ENCODE data around the gene EIF2B2. TPM values are rescaled to one million over a fixed set of nuclear protein-coding genes. Genes with fewer than 3 reads are reported as not detected.

Gene EIF2B2
- total and polyA plus RNA-seq, 2 experiments from 2014 or later, result 39.2 to 40.5 TPM

GRCh38 chr14:74955229-74956026 lies 47.3 kb upstream of the EIF2B2 start, which contains the start of gene PGF:
TSS of gene PGF (minus strand) at chr14:74955597. CDS start at chr14:74955242, 355 bp downstream.
- Histone ChIP-seq H4K20me1 (replicated peaks; ENCODE audit: insufficient read depth) (no peaks in the 10 kb centered on the region), H3K79me2 (replicated peaks; ENCODE audit: insufficient read depth) (no peaks in the 10 kb centered on the region), H3K27ac (ENCODE audit: low read depth) (no peak within 1 kb of the TSS), H3K9me2 (ENCODE audit: insufficient read depth) (no peaks in the 10 kb centered on the region), H3K4me2 (peak within 1 kb of the TSS; percentile 95), H2AFZ (peak within 1 kb of the TSS; percentile 96), H3F3A (replicated peaks; ENCODE audit: low read depth) (no peaks in the 10 kb centered on the region; the same call in 1 of the 2 replicates), H3K4me3 (peak within 1 kb of the TSS; percentile 76), H3K27me3 (ENCODE audit: insufficient read depth) (peaks cover 12% of the 10 kb centered on the region; the same call in 1 of the 2 replicates), H3K36me3 (ENCODE audit: insufficient read depth) (no peaks in the 10 kb centered on the region), H3K4me1 (ENCODE audit: insufficient read depth) (peaks cover 8% of the 10 kb centered on the region)
- Mint-ChIP-seq H3K4me3 (peak within 1 kb of the TSS; percentile 57), H3K27me3 (ENCODE audit: insufficient read depth, low read depth, poor library complexity) (peaks cover 11% of the 10 kb centered on the region), H3K27ac (no peak within 1 kb of the TSS), H3K4me1 (peaks cover 13% of the 10 kb centered on the region; the same call in 2 of the 3 replicates), H3K9me3 (no peaks in the 10 kb centered on the region), H3K36me3 (ENCODE audit: low read depth) (no peaks in the 10 kb centered on the region)
- ATAC-seq (peak; percentile 80), DNase-seq (ENCODE audit: low spot score) (peak; percentile 80)
- TF ChIP-seq POLR2AphosphoS5 (IDR thresholded peaks at IDR 0.05; ENCODE audit: low read depth) (peak; percentile 81), ZNF462 (CRISPR knock-in tag; IDR thresholded peaks at IDR 0.05) (no peak)

GRCh38 chr14:74956027-74956279 lies 46.8 kb upstream of the EIF2B2 start:
- H3K9me2 ChIP-seq (ENCODE audit: insufficient read depth), result no peaks in the 10 kb centered on the region
- peaks cover 8% of the 10 kb centered on the region for H3K4me1 ChIP-seq (ENCODE audit: insufficient read depth)
- Mint-ChIP-seq H3K4me1 (peaks cover 13% of the 10 kb centered on the region; the same call in 2 of the 3 replicates), H3K4me3 (peak overlapping the region; percentile 29), H3K9me3 (no peaks in the 10 kb centered on the region), H3K27ac (no peak overlapping the region), H3K27me3 (ENCODE audit: insufficient read depth, low read depth, poor library complexity) (peaks cover 13% of the 10 kb centered on the region), H3K36me3 (ENCODE audit: low read depth) (no peaks in the 10 kb centered on the region)
- DNase-seq (ENCODE audit: low spot score) (no peak), ATAC-seq (no peak)
- H3K79me2 ChIP-seq (replicated peaks; ENCODE audit: insufficient read depth), result no peaks in the 10 kb centered on the region
- H2AFZ ChIP-seq, result peak overlapping the region; percentile 96
- peak overlapping the region; percentile 95 for H3K4me2 ChIP-seq
- no peak overlapping the region for H3K27ac ChIP-seq (ENCODE audit: low read depth)
- H4K20me1 ChIP-seq (replicated peaks; ENCODE audit: insufficient read depth), result no peaks in the 10 kb centered on the region
- peaks cover 12% of the 10 kb centered on the region; the same call in 1 of the 2 replicates for H3K27me3 ChIP-seq (ENCODE audit: insufficient read depth)
- peak overlapping the region; percentile 76 for H3K4me3 ChIP-seq
- no peaks in the 10 kb centered on the region for H3K36me3 ChIP-seq (ENCODE audit: insufficient read depth)
- H3F3A ChIP-seq (replicated peaks; ENCODE audit: low read depth), result no peaks in the 10 kb centered on the region; the same call in 1 of the 2 replicates
- TF ChIP-seq EZH2 (IDR thresholded peaks at IDR 0.05; ENCODE audit: low read depth, unreplicated experiment), result no peak
- no peak for TF ChIP-seq EZH2phosphoT487 (IDR thresholded peaks at IDR 0.05; ENCODE audit: unreplicated experiment)
- TF ChIP-seq CTCF (conservative IDR thresholded peaks at IDR 0.05; ENCODE audit: low read depth in 2 of 2), result no peak
- no peak for TF ChIP-seq JUNB (IDR thresholded peaks at IDR 0.05; ENCODE audit: unreplicated experiment)

All from GM23338 (cell line).